OCI-LY1 (cell line): ENCODE results near the gene MATN3.

Experiments
- CTCF ChIP-seq: fragments of 200-600 bp; sonication (generic), shearing (Covaris generic); IDR thresholded peaks from 2 replicates; pipeline ENCODE4 v1.5.1; 2017; ENCODE audit warnings: mild to moderate bottlenecking, antibody characterized with exemption, low read length, moderate library complexity, mixed read lengths
- EZH2 ChIP-seq: fragments of 200-600 bp; sonication (generic), shearing (Covaris generic); IDR thresholded peaks from 2 replicates; pipeline ENCODE4 v1.8.0; 2017; ENCODE audit warnings: borderline replicate concordance, mixed run types, mild to moderate bottlenecking, antibody characterized with exemption, low read length, moderate library complexity, mixed read lengths

GRCh38 chr2:20054119-20054518 lies 41.7 kb upstream of the MATN3 start:
- TF ChIP-seq CTCF (no peak), EZH2 (no peak)
